BJ (cell line): ENCODE results near the gene VTCN1. TPM values are rescaled to one million over a fixed set of nuclear protein-coding genes. Genes with fewer than 3 reads are reported as not detected.
"Not testable (repeated sequence)": the region's sequence is repeated elsewhere in the genome, so short reads cannot be mapped to it uniquely, and the experiment has no call there.

ENCODE experiments used
- CTCF ChIA-PET: fragments of 350-600 bp; formaldehyde crosslinking; extraction: SDS; loops from one replicate; lab custom pipeline; 2021; ENCODE audit warnings: antibody characterized with exemption, inconsistent platforms; lab: Yijun Ruan, JAX
- POLR2A ChIA-PET: fragments of 300-600 bp; sonication (Branson Sonifier 250); formaldehyde crosslinking; extraction: SDS; loops from one replicate; lab custom pipeline; 2021; ENCODE audit warnings: antibody characterized with exemption; lab: Charles Lee
- DNase-seq: peaks from one replicate; pipeline ENCODE4 v3.0.0-alpha.2; 2011; ENCODE audit warnings: low read depth
- H3K27me3 ChIP-seq: 2 replicates; pipeline ENCODE4 v1.6.0; 2011; ENCODE audit warnings: low read length; ENCODE audit not compliant: control insufficient read depth, insufficient read depth
- H3K36me3 ChIP-seq: 2 replicates; pipeline ENCODE4 v1.5.1; 2011; ENCODE audit warnings: low read length; ENCODE audit not compliant: control insufficient read depth, insufficient read depth
- H3K4me3 ChIP-seq: 2 replicates; pipeline ENCODE4 v1.5.1; 2011; ENCODE audit warnings: low read depth, mild to moderate bottlenecking, control low read depth, low read length
- CTCF ChIP-seq: IDR thresholded peaks from 2 replicates; pipeline ENCODE4 v1.5.1; 2011; ENCODE audit warnings: low read depth, mild to moderate bottlenecking, control low read depth, inconsistent platforms, low read length, moderate library complexity; ENCODE audit not compliant: insufficient read depth
- polyA minus RNA-seq: library from RNA; depleted of rRNA, polyadenylated mRNA; stranded (reverse); fragments of >200 nt; gene quantifications from 2 replicates; pipeline ENCODE4 v1.2.3, GENCODE V29; 2011; rRNA and poly(A)+ RNA removed
- polyA plus RNA-seq: library from polyadenylated mRNA; depleted of rRNA; stranded (reverse); fragments of >200 nt; gene quantifications from 2 replicates; pipeline ENCODE4 v1.2.3, GENCODE V29; 2011; rRNA removed

VTCN1 gene, protein sequence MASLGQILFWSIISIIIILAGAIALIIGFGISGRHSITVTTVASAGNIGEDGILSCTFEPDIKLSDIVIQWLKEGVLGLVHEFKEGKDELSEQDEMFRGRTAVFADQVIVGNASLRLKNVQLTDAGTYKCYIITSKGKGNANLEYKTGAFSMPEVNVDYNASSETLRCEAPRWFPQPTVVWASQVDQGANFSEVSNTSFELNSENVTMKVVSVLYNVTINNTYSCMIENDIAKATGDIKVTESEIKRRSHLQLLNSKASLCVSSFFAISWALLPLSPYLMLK
- not detected in 2 replicates for polyA plus RNA-seq
- polyA minus RNA-seq = not detected in 2 replicates

GRCh38 chr1:117210831-117211261 is at the start of gene VTCN1:
VTCN1 (minus strand) TSS chr1:117210927; CDS start chr1:117210855, 72 bp downstream.
- Histone ChIP-seq H3K27me3 (peaks cover 1% of the 10 kb centered on the region; the same call in 1 of the 2 replicates), H3K36me3 (no peaks in the 10 kb centered on the region), H3K4me3 (no peak within 1 kb of the TSS)
- no peak for DNase-seq
- CTCF ChIA-PET = no interaction called here
- POLR2A ChIA-PET = no interaction called here
- no peak for TF ChIP-seq CTCF

DNA sequence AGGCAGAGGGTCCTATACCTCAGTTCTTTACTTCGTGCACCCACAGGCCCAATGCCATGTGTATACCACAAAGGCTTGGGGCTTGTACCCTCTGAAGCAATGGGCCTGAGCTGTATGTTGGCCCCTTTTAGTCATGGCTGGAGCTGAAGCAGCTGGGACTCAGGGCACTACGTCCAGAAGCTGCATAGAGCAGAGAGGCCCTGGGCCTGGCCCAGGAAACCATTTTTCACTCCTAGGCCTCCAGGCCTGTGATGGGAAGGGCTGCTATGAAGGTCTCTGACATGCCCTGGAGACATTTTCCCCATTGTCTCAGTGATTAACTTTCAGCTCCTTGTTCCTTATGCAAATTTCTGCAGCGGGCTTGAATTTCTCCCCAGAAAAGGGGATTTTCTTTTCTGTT is 48.1 kb upstream of the VTCN1 start:
- ChIA-PET POLR2A (no interaction called here), CTCF (no interaction called here)
- no peaks in the 10 kb centered on the region for H3K36me3 ChIP-seq
- H3K4me3 ChIP-seq = no peak overlapping the region
- no peak for TF ChIP-seq CTCF
- no peak for DNase-seq
- H3K27me3 ChIP-seq = peaks cover 4% of the 10 kb centered on the region; the same call in 1 of the 2 replicates

GRCh38 chr1:117258075-117258474 is 47.3 kb upstream of the VTCN1 start:
- POLR2A ChIA-PET, DNase-seq: not testable (repeated sequence)
- CTCF ChIA-PET = interaction anchor here (0.6 kb wide), 1 partner anchor 81 kb away, joined by 3 read pairs; no protein-coding TSS in a partner anchor

DNA sequence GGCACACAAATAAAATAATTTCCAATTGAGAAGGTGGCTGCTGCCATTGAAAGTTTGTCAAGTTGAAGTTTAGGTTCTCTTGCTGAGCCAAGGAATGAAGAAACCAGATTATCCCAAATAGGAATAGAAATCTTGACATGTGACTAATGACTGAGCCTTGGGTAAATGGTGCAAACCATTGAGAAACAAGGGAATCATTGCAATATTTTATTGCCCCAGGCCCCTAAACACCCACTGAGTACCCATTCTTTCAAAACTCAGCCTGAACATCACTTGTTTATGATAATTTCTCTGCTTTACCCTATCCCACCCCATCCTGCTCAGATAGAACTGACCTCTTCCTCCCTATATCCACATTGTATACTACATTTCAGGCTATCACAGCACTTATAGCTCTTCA is 46.6 kb upstream of the VTCN1 start:
- CTCF ChIA-PET = interaction anchor here (0.6 kb wide), 1 partner anchor 82 kb away, joined by 3 read pairs; no protein-coding TSS in a partner anchor
- TF ChIP-seq CTCF = no peak
- DNase-seq = no peak
- POLR2A ChIA-PET = no interaction called here
- Histone ChIP-seq H3K27me3 (peaks cover 2% of the 10 kb centered on the region; the same call in 1 of the 2 replicates), H3K4me3 (no peak overlapping the region), H3K36me3 (no peaks in the 10 kb centered on the region)

More at GRCh38 chr1:117258075-117258474, 47.3 kb upstream of the VTCN1 start:
- not testable (repeated sequence) for H3K27me3 ChIP-seq, H3K36me3 ChIP-seq, H3K4me3 ChIP-seq

- no peak overlapping the region for H3K4me3 ChIP-seq
- H3K27me3 ChIP-seq = no peaks in the 10 kb centered on the region; the same call in 1 of the 2 replicates
- DNase-seq = no peak
- TF ChIP-seq CTCF = no peak
- POLR2A ChIA-PET = no interaction called here
- CTCF ChIA-PET = no interaction called here
- no peaks in the 10 kb centered on the region for H3K36me3 ChIP-seq
These were observed 39.4 kb upstream of the VTCN1 start for GRCh38 chr1:117250061-117250606.
